H1 (cell line): Measurements from ENCODE around the gene ARMC3. TPM values are rescaled to one million over a fixed set of nuclear protein-coding genes. Genes with fewer than 3 reads are reported as not detected.

Source experiments
- CTCF ChIA-PET: fragments of 300-600 bp; sonication (Branson Sonifier 250); formaldehyde crosslinking; loops from one replicate; lab custom pipeline; 2021; ENCODE audit not compliant: partially characterized antibody; lab: Charles Lee
- POLR2A ChIA-PET: fragments of 300-600 bp; sonication (Branson Sonifier 250); formaldehyde crosslinking; loops from one replicate; lab custom pipeline; 2021; ENCODE audit warnings: inconsistent platforms; ENCODE audit not compliant: partially characterized antibody; lab: Charles Lee
- DNase-seq, 2 experiments: peaks; one replicate each; pipeline versions ENCODE4 v3.0.0 to v3.0.0-alpha.2; 2010 to 2022; ENCODE audit warnings: low spot score in 2 of 2, low read depth in 1 of 2, mixed read lengths in 1 of 2
- FAIRE-seq: peaks from 2 replicates; lab custom pipeline; 2011; peaks lifted over from hg19 to GRCh38; lab: Jason Lieb, UNC
- H2AFZ ChIP-seq: 2 replicates; pipeline ENCODE4 v1.8.1; 2012; ENCODE audit warnings: low read length, inconsistent platforms
- H2AK5ac ChIP-seq: 2 replicates; pipeline ENCODE4 v1.6.1; 2013; ENCODE audit warnings: low read depth, low read length
- H2BK120ac ChIP-seq: replicated peaks from 2 replicates; pipeline ENCODE3; 2013; ENCODE audit warnings: low read depth, low read length, inconsistent platforms
- H2BK12ac ChIP-seq: 2 replicates; pipeline ENCODE4 v1.6.1; 2013; ENCODE audit warnings: low read depth, low read length
- H2BK15ac ChIP-seq: 2 replicates; pipeline ENCODE4 v1.6.1; 2013; ENCODE audit warnings: low read length
- H2BK20ac ChIP-seq: 2 replicates; pipeline ENCODE4 v1.6.1; 2013; ENCODE audit warnings: low read length
- H2BK5ac ChIP-seq: 2 replicates; pipeline ENCODE4 v1.6.1; 2013; ENCODE audit warnings: low read depth, low read length
- H3K14ac ChIP-seq: 2 replicates; pipeline ENCODE4 v1.6.1; 2013; ENCODE audit warnings: inconsistent platforms; ENCODE audit not compliant: insufficient read length
- H3K18ac ChIP-seq: 2 replicates; pipeline ENCODE4 v1.6.1; 2013; ENCODE audit warnings: low read length; ENCODE audit errors: extremely low read depth
- H3K23ac ChIP-seq: 2 replicates; pipeline ENCODE4 v1.6.1; 2013; ENCODE audit warnings: inconsistent platforms; ENCODE audit not compliant: insufficient read length
- H3K23me2 ChIP-seq: 2 replicates; pipeline ENCODE4 v1.6.1; 2013; ENCODE audit warnings: low read depth, low read length
- H3K27ac ChIP-seq: 2 replicates; pipeline ENCODE4 v1.6.1; 2011; ENCODE audit warnings: low read depth, low read length, inconsistent platforms
- H3K27me3 ChIP-seq, 4 experiments: replicated peaks in 1 of 4; 1 replicate in 1 of 4; 2 replicates in 3 of 4; pipeline versions ENCODE4 v1.6.1 to v1.8.1; 2011 to 2013; ENCODE audit warnings: low read length in 3 of 4, mild to moderate bottlenecking in 3 of 4, inconsistent platforms in 2 of 4, mixed read lengths in 2 of 4, moderate library complexity in 1 of 4; ENCODE audit not compliant: control insufficient read depth in 3 of 4, insufficient read depth in 3 of 4; ENCODE audit errors: extremely low read depth in 1 of 4
- H3K36me3 ChIP-seq, 4 experiments: 2 replicates each; pipeline versions ENCODE4 v1.6.1 to v1.8.1; 2011 to 2013; ENCODE audit warnings: mild to moderate bottlenecking in 4 of 4, low read length in 3 of 4, moderate library complexity in 2 of 4, control low read depth in 1 of 4, inconsistent platforms in 1 of 4; ENCODE audit not compliant: insufficient read depth in 4 of 4, control insufficient read depth in 2 of 4
- H3K4ac ChIP-seq: replicated peaks from 2 replicates; pipeline ENCODE3; 2013; ENCODE audit warnings: low read length, low read depth, mixed read lengths, inconsistent platforms; ENCODE audit not compliant: insufficient read length
- H3K4me1 ChIP-seq, 4 experiments: replicated peaks in 1 of 4; 1 replicate in 1 of 4; 2 replicates in 3 of 4; pipeline versions ENCODE4 v1.6.1 to v1.8.1; 2011 to 2013; ENCODE audit warnings: low read length in 3 of 4, inconsistent platforms in 2 of 4, mixed read lengths in 1 of 4; ENCODE audit not compliant: insufficient read depth in 4 of 4, control insufficient read depth in 3 of 4
- H3K4me2 ChIP-seq, 2 experiments: 2 replicates each; pipeline versions ENCODE4 v1.6.1 to v1.8.1; 2011 to 2013; ENCODE audit warnings: low read depth in 2 of 2, low read length in 2 of 2, control low read depth in 1 of 2, inconsistent platforms in 1 of 2, mild to moderate bottlenecking in 1 of 2; ENCODE audit not compliant: insufficient read depth in 1 of 2
- H3K4me3 ChIP-seq, 4 experiments: fragments of 200-600, 300-600 bp in 1 of 4; sonication (generic), shearing (Covaris generic), sonication (Bioruptor Twin) in 1 of 4; 2 replicates each; pipeline versions ENCODE4 v1.5.1 to v1.8.1; 2011 to 2016; ENCODE audit warnings: low read length in 4 of 4, low read depth in 3 of 4, control low read depth in 2 of 4, inconsistent platforms in 2 of 4, mild to moderate bottlenecking in 2 of 4, mixed read lengths in 1 of 4, moderate library complexity in 1 of 4; ENCODE audit not compliant: insufficient read depth in 2 of 4; ENCODE audit errors: extremely low read depth in 1 of 4
- H3K56ac ChIP-seq: replicated peaks from 2 replicates; pipeline ENCODE3; 2013; ENCODE audit warnings: low read depth, mild to moderate bottlenecking, mixed read lengths, low read length, inconsistent platforms; ENCODE audit not compliant: insufficient read length
- H3K79me1 ChIP-seq: 2 replicates; pipeline ENCODE4 v1.6.1; 2013; ENCODE audit warnings: low read depth, low read length, control low read depth
- H3K79me2 ChIP-seq, 2 experiments: 2 replicates each; pipeline versions ENCODE4 v1.6.1 to v1.8.1; 2012 to 2013; ENCODE audit warnings: low read length in 2 of 2, mild to moderate bottlenecking in 2 of 2, inconsistent platforms in 1 of 2; ENCODE audit not compliant: insufficient read depth in 2 of 2, control insufficient read depth in 1 of 2
- H3K9ac ChIP-seq, 4 experiments: replicated peaks in 1 of 4; 1 replicate in 1 of 4; 2 replicates in 3 of 4; pipeline versions ENCODE4 v1.6.1 to v1.8.1; 2011 to 2013; ENCODE audit warnings: low read depth in 3 of 4, low read length in 3 of 4, control low read depth in 2 of 4, mild to moderate bottlenecking in 2 of 4, moderate library complexity in 2 of 4, inconsistent platforms in 1 of 4; ENCODE audit errors: extremely low read depth in 1 of 4
- H3K9me3 ChIP-seq, 2 experiments: 2 replicates each; pipeline versions ENCODE4 v1.6.1 to v1.8.1; 2012 to 2013; ENCODE audit warnings: mild to moderate bottlenecking in 2 of 2, moderate library complexity in 2 of 2, control low read depth in 1 of 2, inconsistent platforms in 1 of 2, low read depth in 1 of 2, low read length in 1 of 2, mixed read lengths in 1 of 2; ENCODE audit not compliant: insufficient read depth in 2 of 2
- H4K20me1 ChIP-seq, 2 experiments: replicated peaks in 1 of 2; 2 replicates each; pipeline versions ENCODE3 to v1.8.1; 2011 to 2013; ENCODE audit warnings: inconsistent platforms in 2 of 2, low read length in 2 of 2, mild to moderate bottlenecking in 1 of 2; ENCODE audit not compliant: insufficient read depth in 2 of 2, control insufficient read depth in 1 of 2
- H4K5ac ChIP-seq: 2 replicates; pipeline ENCODE4 v1.6.1; 2013; ENCODE audit warnings: low read length, low read depth, mixed read lengths, inconsistent platforms; ENCODE audit not compliant: insufficient read length
- H4K8ac ChIP-seq: 2 replicates; pipeline ENCODE4 v1.8.0; 2013; ENCODE audit warnings: mild to moderate bottlenecking, moderate library complexity, low read length, inconsistent platforms; ENCODE audit not compliant: insufficient read depth; ENCODE audit errors: extremely low read depth
- H4K91ac ChIP-seq: replicated peaks from 2 replicates; pipeline ENCODE3; 2013; ENCODE audit warnings: low read length, mixed read lengths, inconsistent platforms; ENCODE audit not compliant: insufficient read length
- CEBPB ChIP-seq: IDR thresholded peaks from 2 replicates; pipeline ENCODE4 v1.6.1; 2012; ENCODE audit warnings: low read depth, low read length
- CHD2 ChIP-seq: IDR thresholded peaks from 2 replicates; pipeline ENCODE4 v1.6.1; 2012; ENCODE audit warnings: low read length, improper control_type of control experiment
- CTBP2 ChIP-seq: IDR thresholded peaks from 2 replicates; pipeline ENCODE4 v1.7.0; 2011; ENCODE audit warnings: borderline replicate concordance, mild to moderate bottlenecking, moderate library complexity, mixed read lengths, low read length; ENCODE audit not compliant: insufficient read depth, insufficient read length
- EZH2 ChIP-seq: fragments of 200-600 bp; sonication (generic); IDR thresholded peaks from 2 replicates; pipeline ENCODE4 v1.7.1; 2012; ENCODE audit warnings: low read depth, mild to moderate bottlenecking, moderate library complexity, low read length, inconsistent platforms; ENCODE audit not compliant: severe bottlenecking
- FOSL1 ChIP-seq: IDR thresholded peaks from 2 replicates; pipeline ENCODE4 v1.6.1; 2011; ENCODE audit warnings: mild to moderate bottlenecking, low read depth, low read length, moderate library complexity; ENCODE audit not compliant: insufficient read depth
- HDAC2 ChIP-seq, 2 experiments: fragments of 300-600 bp in 1 of 2; sonication (generic) in 1 of 2; IDR thresholded peaks; 2 replicates each; pipeline ENCODE4 v1.6.1; 2011 to 2012; ENCODE audit warnings: low read depth in 2 of 2, low read length in 2 of 2, mild to moderate bottlenecking in 2 of 2, moderate library complexity in 2 of 2, borderline replicate concordance in 1 of 2, inconsistent platforms in 1 of 2
- HDAC6 ChIP-seq: IDR thresholded peaks from one replicate; pipeline ENCODE4 v1.7.1; 2012; ENCODE audit warnings: low read depth, mild to moderate bottlenecking, inconsistent platforms, low read length, moderate library complexity
- KDM5A ChIP-seq: fragments of 200-600 bp; IDR thresholded peaks from 2 replicates; pipeline ENCODE4 v1.7.1; 2012; ENCODE audit warnings: mild to moderate bottlenecking, low read length, inconsistent platforms, mixed read lengths
- PHF8 ChIP-seq: fragments of 200-600 bp; sonication (generic); conservative IDR thresholded peaks from 2 replicates; pipeline ENCODE4 v1.7.1; 2012; ENCODE audit warnings: low read depth, mild to moderate bottlenecking, inconsistent platforms, low read length, moderate library complexity
- POLR2AphosphoS5 ChIP-seq: IDR thresholded peaks from 2 replicates; pipeline ENCODE4 v1.6.1; 2011; ENCODE audit warnings: low read depth, low read length
- SAP30 ChIP-seq: fragments of 300-600 bp; sonication (generic); IDR thresholded peaks from 2 replicates; pipeline ENCODE4 v1.7.1; 2012; ENCODE audit warnings: low read length, moderate library complexity, mild to moderate bottlenecking, inconsistent platforms; ENCODE audit not compliant: insufficient read depth, insufficient replicate concordance
- SP2 ChIP-seq: IDR thresholded peaks from 2 replicates; pipeline ENCODE4 v1.6.1; 2012; ENCODE audit warnings: mild to moderate bottlenecking, low read length, inconsistent platforms
- SUZ12 ChIP-seq: fragments of 200-600 bp; sonication (generic); IDR thresholded peaks from 2 replicates; pipeline ENCODE4 v1.6.1; 2012; ENCODE audit warnings: mild to moderate bottlenecking, inconsistent platforms, low read length, moderate library complexity, mixed read lengths
- WGBS, 2 experiments: shearing (Covaris generic) in 1 of 2; methylation state at CpG; one replicate each; pipeline versions ENCODE4 v1.1.6 to v1.1.7; 2013 to 2015; ENCODE audit warnings: low lambda C conversion rate in 2 of 2, mixed read lengths in 2 of 2, inconsistent platforms in 1 of 2, low coverage in 1 of 2, missing lambda C conversion rate in 1 of 2; ENCODE audit not compliant: insufficient replicate concordance in 2 of 2, insufficient coverage in 1 of 2, insufficient read length in 1 of 2; ENCODE audit errors: extremely low coverage in 1 of 2, missing lambda C conversion rate in 1 of 2; 5-methylcytosine and 5-hydroxymethylcytosine counted together
- polyA plus RNA-seq, 7 experiments: library from polyadenylated mRNA; depleted of rRNA in 3 of 7; stranded (reverse) in 5 of 7; unstranded in 2 of 7; fragments of >200 nt in 5 of 7; fragments of 200-250 nt in 2 of 7; gene quantifications; 1 replicate in 5 of 7; 2 replicates in 1 of 7; 4 replicates in 1 of 7; pipeline versions ENCODE4 v1.2.1 to v1.2.3, GENCODE V29; 2011 to 2013; ENCODE audit warnings: missing spikeins in 2 of 7, mixed read lengths in 2 of 7
- total RNA-seq: library from RNA; stranded (reverse); fragmentation: NEBNext Ultra II Directional; extraction: Animal tissue kit (Norgen Biotek cat#: 25700); gene quantifications from 2 replicates; pipeline ENCODE4 v1.2.1, GENCODE V29; 2021

ARMC3 gene
- total and polyA plus RNA-seq, 2 of the 8 experiments (the other 6 are each of a cell fraction or from before 2014, with no cell fraction given) = 0.15 TPM

GRCh38 chr10:23048191-23048590, 120.3 kb downstream of the ARMC3 start:
- no peaks in the 10 kb centered on the region for H3K23me2 ChIP-seq
- POLR2A ChIA-PET = interaction anchor here (0.7 kb wide), 1 partner anchor 8 kb away, joined by 3 read pairs; no protein-coding TSS in a partner anchor
- no peak overlapping the region for H2BK20ac ChIP-seq
- H2BK120ac ChIP-seq = no peak overlapping the region
- no peak overlapping the region for H4K5ac ChIP-seq
- no peak overlapping the region for H2AFZ ChIP-seq
- no peak overlapping the region for H3K9ac ChIP-seq
- H3K36me3 ChIP-seq = no peaks in the 10 kb centered on the region
- no peak overlapping the region for H3K4me3 ChIP-seq
- WGBS, 2 experiments = 94% methylated on average over 4 of the region's 4 CpGs; no CpG with 5 or more reads in 1 of the 2 experiments
- H3K27ac ChIP-seq = no peak overlapping the region
- H2BK12ac ChIP-seq = no peak overlapping the region
- no peak overlapping the region for H2BK5ac ChIP-seq
- no peak overlapping the region for H3K4me2 ChIP-seq
- no peaks in the 10 kb centered on the region for H3K9me3 ChIP-seq
- H3K14ac ChIP-seq = no peak overlapping the region
- H4K20me1 ChIP-seq = no peaks in the 10 kb centered on the region
- H2BK15ac ChIP-seq = no peak overlapping the region
- no peak overlapping the region for H4K8ac ChIP-seq
- H2AK5ac ChIP-seq = no peak overlapping the region
- H3K18ac ChIP-seq = no peak overlapping the region
- no peak overlapping the region for H3K4ac ChIP-seq
- H3K23ac ChIP-seq = no peak overlapping the region
- H3K79me1 ChIP-seq = no peaks in the 10 kb centered on the region
- TF ChIP-seq EZH2 (no peak), CHD2 (no peak), POLR2AphosphoS5 (no peak), HDAC6 (no peak), SP2 (no peak), KDM5A (no peak), SAP30 (no peak), CEBPB (no peak), FOSL1 (no peak), HDAC2 (IDR thresholded peaks at IDR 0.05; ENCODE audit: borderline replicate concordance in 1 of 2, low read depth in 2 of 2, low read length in 2 of 2) (no peak), SUZ12 (no peak), CTBP2 (no peak), PHF8 (no peak)
- H3K4me1 ChIP-seq = peaks cover 0 to 11% (median 1%) of the 10 kb centered on the region in 4 experiments; a peak in 2 of 7 replicates
- CTCF ChIA-PET = interaction anchor here (1.1 to 1.8 kb wide), 2 partner anchors 11 to 12 kb away, joined by 4 to 6 read pairs; no protein-coding TSS in a partner anchor
- DNase-seq (no peak), FAIRE-seq (no peak)
- no peak overlapping the region for H4K91ac ChIP-seq
- H3K27me3 ChIP-seq = no peaks in the 10 kb centered on the region
- no peak overlapping the region for H3K56ac ChIP-seq
- no peaks in the 10 kb centered on the region for H3K79me2 ChIP-seq
